DMS53 treated with DMSO at 0.1 percent for 48 hours (cell line): ENCODE measurements around the gene GABRB2.
"Not testable (repeated sequence)": the region's sequence is repeated elsewhere in the genome, so short reads cannot be mapped to it uniquely, and the experiment has no call there.

Source experiments
- DNase-seq: peaks from one replicate; lab custom pipeline; 2025; ENCODE audit not compliant: unreplicated experiment; lab: John Stamatoyannopoulos, UW

GABRB2 gene

DNA sequence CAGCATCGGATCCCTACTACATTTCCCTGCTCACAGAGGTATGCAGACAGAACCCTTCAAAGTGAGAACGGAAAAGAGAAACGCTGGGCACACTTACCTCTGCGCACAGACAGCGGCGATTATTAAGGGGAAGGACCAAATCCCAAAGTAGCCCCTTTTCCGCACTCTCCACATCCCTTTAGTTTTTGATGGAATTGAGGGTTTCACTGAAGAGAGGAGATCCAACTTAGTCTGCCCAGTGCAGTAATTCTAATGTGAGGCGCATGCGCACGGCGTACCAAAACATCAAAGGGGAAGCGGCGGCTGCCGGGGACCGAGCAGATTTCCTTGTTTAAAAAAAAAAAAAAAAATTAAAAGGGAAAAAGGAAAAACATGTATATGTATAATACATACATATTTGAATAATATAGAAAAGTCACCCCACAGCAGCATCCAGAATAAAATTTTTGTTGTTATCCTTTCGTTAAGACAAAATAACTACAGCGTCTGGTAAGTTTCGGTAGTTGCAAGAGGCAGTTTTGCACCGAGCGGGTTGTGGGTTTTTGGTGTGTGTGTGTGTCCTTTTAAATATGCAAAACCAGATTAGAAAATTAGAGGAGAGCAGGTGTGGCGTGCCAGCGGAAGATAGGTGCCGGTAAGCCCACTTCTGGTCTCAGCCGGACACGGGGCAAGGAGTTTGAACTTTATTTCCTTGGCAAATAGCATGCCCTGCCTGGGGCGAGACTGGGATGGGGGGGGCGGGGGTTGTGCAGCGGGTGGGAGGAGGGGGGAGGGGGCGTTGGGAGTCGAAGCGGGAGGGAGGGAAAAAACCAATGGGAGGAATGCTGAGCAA is at the start of gene GABRB2:
Gene GABRB2 (minus strand): TSS at position 256 of the 832 bp plus-strand sequence. CDS start 82 bp downstream, at position 174.
- peak; percentile 81 for DNase-seq

DNA sequence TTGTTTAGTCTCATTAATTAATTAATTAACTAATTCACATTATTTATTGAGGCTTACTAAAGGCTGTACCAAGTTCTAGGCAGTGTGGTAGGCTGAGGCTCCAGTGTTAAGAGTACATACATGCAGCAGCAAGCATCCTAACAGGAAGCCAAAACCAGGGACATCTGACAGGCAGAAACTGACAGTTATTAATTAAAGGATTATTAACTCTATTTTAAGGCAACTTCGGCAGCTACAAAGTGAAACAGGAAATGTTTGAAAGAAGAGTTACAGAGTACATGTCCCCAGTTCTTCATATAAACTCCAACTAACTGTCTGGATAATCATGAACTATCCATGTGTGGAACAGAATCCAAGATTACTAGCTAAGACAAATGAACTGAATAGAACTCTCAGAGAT is 39.3 kb upstream of the GABRB2 start:
- no peak for DNase-seq

- no peak for DNase-seq
These were observed 34.1 kb upstream of the GABRB2 start for GRCh38 chr5:161580621-161581020.

GRCh38 chr5:161572914-161573313 is 26.4 kb upstream of the GABRB2 start:
- DNase-seq, result no peak

GRCh38 chr5:161566081-161566480 is 19.6 kb upstream of the GABRB2 start:
- DNase-seq, result no peak

- DNase-seq, result no peak
These were observed 15.9 kb upstream of the GABRB2 start for GRCh38 chr5:161562446-161562845.

GRCh38 chr5:161549106-161549505 is 2.6 kb upstream of the GABRB2 start:
- DNase-seq, result peak; percentile 54

GRCh38 chr5:161548487-161549094 is 2.1 kb upstream of the GABRB2 start:
- peak; percentile 50 for DNase-seq

- peak; percentile 69 for DNase-seq
These were observed 1.4 kb upstream of the GABRB2 start for GRCh38 chr5:161547738-161548486.

DNA sequence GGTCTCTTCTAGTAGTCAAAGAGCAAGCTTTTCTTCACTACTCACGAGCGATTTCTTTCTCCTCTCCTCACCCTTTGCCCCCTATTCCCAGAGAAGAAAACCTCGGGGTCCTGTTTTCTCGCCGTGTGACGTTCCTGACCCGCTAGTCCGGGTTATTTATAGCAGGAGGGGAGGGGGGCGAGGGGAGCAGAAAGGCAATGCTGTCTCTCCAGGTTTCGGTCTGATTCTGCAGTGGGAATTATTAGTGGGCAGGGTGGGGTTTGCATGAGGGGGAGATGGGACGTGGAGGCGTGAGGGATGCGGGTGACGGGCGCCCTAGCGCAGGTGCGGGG is 847 bp upstream of the GABRB2 start:
- no peak for DNase-seq

GRCh38 chr5:161546095-161546469 is 443 bp downstream of the GABRB2 start:
- DNase-seq, result no peak

GRCh38 chr5:161545344-161546094 is 1.0 kb downstream of the GABRB2 start:
- DNase-seq, result no peak

DNA sequence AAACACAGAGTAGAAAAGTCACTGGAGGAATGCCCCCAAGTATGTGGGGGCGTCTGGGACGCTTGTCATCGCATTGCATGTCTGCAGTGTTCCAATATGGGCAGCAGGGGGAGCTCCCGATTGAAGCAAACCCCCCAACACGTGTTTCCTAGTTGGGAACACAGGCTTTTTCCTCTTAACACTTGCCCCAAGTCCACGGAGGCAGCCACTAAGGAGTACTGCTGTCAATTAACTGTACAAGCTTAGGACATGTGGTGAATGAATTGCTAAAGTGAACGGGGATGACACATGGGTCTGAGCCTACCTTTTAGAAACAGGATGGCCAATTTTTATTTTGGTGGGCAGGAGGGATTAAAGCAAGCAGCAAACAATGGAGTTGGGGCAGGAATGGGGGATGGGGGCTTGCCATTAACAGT is 2.2 kb downstream of the GABRB2 start:
- peak; percentile 75 for DNase-seq

- no peak for DNase-seq
These were observed 7.5 kb downstream of the GABRB2 start for GRCh38 chr5:161539016-161539415.

DNA sequence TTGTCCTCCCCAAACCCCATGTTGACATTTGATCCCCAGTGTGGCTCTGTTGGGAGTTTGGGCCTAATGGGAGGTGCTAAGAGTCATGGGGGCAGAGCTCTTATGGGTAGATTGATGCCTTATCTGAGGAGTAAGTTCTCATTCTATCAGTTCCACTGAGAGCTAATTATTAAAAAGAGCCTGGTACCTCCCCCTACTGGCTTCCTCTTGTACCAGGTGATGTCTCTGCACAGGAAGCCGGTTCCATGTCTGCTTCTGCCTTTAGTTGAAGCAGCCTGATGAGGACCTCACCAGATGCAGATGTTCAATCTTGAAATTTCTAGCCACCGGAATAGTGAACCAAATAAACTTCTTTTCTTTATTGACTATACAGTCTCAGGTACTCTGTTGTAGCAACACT is 10.8 kb downstream of the GABRB2 start:
- DNase-seq, result peak; percentile 21

- peak; percentile 48 for DNase-seq
These were observed 15.8 kb downstream of the GABRB2 start for GRCh38 chr5:161530700-161531099.

GRCh38 chr5:161513942-161514341 is 32.6 kb downstream of the GABRB2 start:
- DNase-seq, result no peak

GRCh38 chr5:161507591-161507990 is 38.9 kb downstream of the GABRB2 start:
- DNase-seq, result no peak

GRCh38 chr5:161505160-161505559 is 41.4 kb downstream of the GABRB2 start:
- DNase-seq, result not testable (repeated sequence)

- DNase-seq, result no peak
These were observed 48.0 kb downstream of the GABRB2 start for GRCh38 chr5:161498531-161498930.

DNA sequence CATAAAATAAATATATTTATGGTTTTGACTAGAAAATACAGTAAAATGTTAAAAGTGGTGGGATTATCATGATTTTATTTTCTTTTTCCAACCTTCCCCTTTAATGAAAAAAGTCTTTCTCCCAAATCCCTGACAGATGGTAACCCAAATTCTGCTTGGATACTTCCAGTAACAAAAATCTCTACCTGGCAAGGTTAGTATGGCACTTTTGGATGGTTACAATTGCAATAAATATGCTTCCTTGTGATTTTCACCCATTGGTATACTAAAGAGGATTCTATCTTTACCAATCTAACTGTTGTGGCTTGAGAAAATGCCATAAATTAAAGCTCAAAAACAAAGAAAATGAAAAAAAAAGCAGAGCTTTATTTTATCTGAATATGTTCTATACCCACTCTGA is 62.8 kb downstream of the GABRB2 start:
- no peak for DNase-seq
